Measurements from ENCODE around the gene SEC11C. TPM values are rescaled to one million over a fixed set of nuclear protein-coding genes. Genes with fewer than 3 reads are reported as not detected.

Gene SEC11C
- total RNA-seq, 4 donors from 2014 or later, result 20.5 to 26.4 (median 22.2) TPM

GRCh38 chr18:59096098-59096789 is 43.4 kb upstream of the SEC11C start:
- H3K9me3 ChIP-seq, result no peaks in the 10 kb centered on the region
- H3K27me3 ChIP-seq, result peaks cover 0 to under 1% (median 0%) of the 10 kb centered on the region in 4 donors
- H3K36me3 ChIP-seq, result no peaks in the 10 kb centered on the region
- TF ChIP-seq EP300 (IDR thresholded peaks at IDR 0.05) (no peak), POLR2A (IDR thresholded peaks at IDR 0.05; ENCODE audit: low read depth) (no peak), CTCF (IDR thresholded peaks at IDR 0.05) (no peak), POLR2AphosphoS5 (IDR thresholded peaks at IDR 0.05) (no peak)
- no peak overlapping the region for H3K4me3 ChIP-seq
- no peak for DNase-seq (ENCODE audit: extremely low spot score)
- no peak overlapping the region for H3K27ac ChIP-seq (replicated peaks in 1 of 4)
- intact Hi-C loops (cut with DNase I), result no loop called here
- WGBS, result 74% methylated on average over 5 of the region's 7 CpGs
- H3K4me1 ChIP-seq, result no peaks in the 10 kb centered on the region

DNA sequence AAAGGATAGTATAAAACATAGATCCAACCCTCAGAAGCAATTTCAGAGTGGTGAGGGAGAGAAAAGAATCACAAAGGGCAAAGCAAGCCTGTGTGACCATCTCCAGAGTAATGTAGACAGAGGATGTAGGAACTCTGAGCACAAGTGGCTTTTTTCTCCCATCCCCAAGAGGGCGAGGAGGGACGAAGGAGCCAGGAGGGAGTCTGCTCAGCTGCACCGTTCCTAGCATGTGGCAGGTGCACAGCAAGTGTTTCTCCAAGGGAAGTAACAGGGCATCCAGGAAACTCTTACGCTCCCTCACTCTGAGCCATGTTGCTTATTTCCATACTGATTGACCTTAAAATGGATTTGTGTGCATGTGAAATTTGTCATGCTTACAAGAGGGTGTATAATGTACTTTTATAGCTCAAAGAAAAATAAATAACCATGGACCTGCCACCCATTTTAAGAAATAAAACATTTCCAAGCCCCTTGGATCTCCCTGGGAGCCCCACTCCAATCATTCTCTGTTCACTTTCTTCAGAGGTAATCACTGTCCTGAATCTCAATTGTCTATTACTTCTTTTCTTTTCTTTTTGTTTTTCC is 37.8 kb upstream of the SEC11C start:
- Histone ChIP-seq H3K4me3 (no peak overlapping the region), H3K27ac (replicated peaks in 1 of 4) (no peak overlapping the region), H3K36me3 (no peaks in the 10 kb centered on the region), H3K9me3 (no peaks in the 10 kb centered on the region), H3K4me1 (no peaks in the 10 kb centered on the region), H3K27me3 (peaks cover 0 to 18% (median 0%) of the 10 kb centered on the region in 4 donors)
- TF ChIP-seq EP300 (IDR thresholded peaks at IDR 0.05) (no peak), POLR2A (IDR thresholded peaks at IDR 0.05; ENCODE audit: low read depth) (no peak), CTCF (IDR thresholded peaks at IDR 0.05) (no peak), POLR2AphosphoS5 (IDR thresholded peaks at IDR 0.05) (no peak)
- WGBS, result 40% methylated on average over 4 of the region's 4 CpGs
- DNase-seq (ENCODE audit: extremely low spot score), result no peak
- intact Hi-C loops (cut with DNase I), result no loop called here

GRCh38 chr18:59109375-59109774 is 30.3 kb upstream of the SEC11C start:
- no peak overlapping the region for H3K27ac ChIP-seq (replicated peaks in 1 of 4)
- H3K36me3 ChIP-seq, result no peaks in the 10 kb centered on the region
- no peak for DNase-seq (ENCODE audit: extremely low spot score)
- intact Hi-C loops (cut with DNase I), result no loop called here
- WGBS, result 43% methylated on average over 6 of the region's 6 CpGs
- H3K4me3 ChIP-seq, result no peak overlapping the region
- no peaks in the 10 kb centered on the region for H3K4me1 ChIP-seq
- H3K27me3 ChIP-seq, result peaks cover 0 to 35% (median 0%) of the 10 kb centered on the region in 4 donors
- H3K9me3 ChIP-seq, result no peaks in the 10 kb centered on the region
- TF ChIP-seq EP300 (IDR thresholded peaks at IDR 0.05) (no peak), CTCF (IDR thresholded peaks at IDR 0.05) (no peak)

- no peaks in the 10 kb centered on the region for H3K4me1 ChIP-seq
- TF ChIP-seq POLR2A (IDR thresholded peaks at IDR 0.05; ENCODE audit: low read depth) (no peak), CTCF (IDR thresholded peaks at IDR 0.05) (no peak), EP300 (IDR thresholded peaks at IDR 0.05) (no peak), POLR2AphosphoS5 (IDR thresholded peaks at IDR 0.05) (no peak)
- no peak for DNase-seq (ENCODE audit: extremely low spot score)
- H3K9me3 ChIP-seq, result no peaks in the 10 kb centered on the region
- intact Hi-C loops (cut with DNase I), result no loop called here
- peaks cover 0 to 29% (median 0%) of the 10 kb centered on the region in 4 donors for H3K27me3 ChIP-seq
- no peaks in the 10 kb centered on the region for H3K36me3 ChIP-seq
- no peak overlapping the region for H3K27ac ChIP-seq (replicated peaks in 1 of 4)
- H3K4me3 ChIP-seq, result no peak overlapping the region
These were observed 25.5 kb upstream of the SEC11C start for GRCh38 chr18:59114160-59114559.
